ENCODE data around the gene CLC. TPM values are rescaled to one million over a fixed set of nuclear protein-coding genes. Genes with fewer than 3 reads are reported as not detected.

CLC gene
- total RNA-seq, 1 donor from 2014 or later = not detected

- Mint-ChIP-seq H3K9me3 (no peaks in the 10 kb centered on the region), H3K36me3 (no peaks in the 10 kb centered on the region), H3K4me1 (no peaks in the 10 kb centered on the region), H3K27ac (no peak overlapping the region), H3K27me3 (ENCODE audit: insufficient read depth, low read depth) (peaks cover 2% of the 10 kb centered on the region), H3K4me3 (no peak overlapping the region)
- no peak overlapping the region for H3K27ac ChIP-seq
- H3K36me3 ChIP-seq = no peaks in the 10 kb centered on the region
- no peak overlapping the region for H3K4me3 ChIP-seq
- H4K20me1 ChIP-seq (ENCODE audit: low read depth) = no peaks in the 10 kb centered on the region
- H3K27me3 ChIP-seq = no peaks in the 10 kb centered on the region
- no peak overlapping the region for H3K4me2 ChIP-seq
- H3K79me2 ChIP-seq (ENCODE audit: low read depth) = no peaks in the 10 kb centered on the region
- H3K4me1 ChIP-seq = peaks cover 6% of the 10 kb centered on the region
- H2AFZ ChIP-seq (replicated peaks) = no peak overlapping the region
- H3F3A ChIP-seq (ENCODE audit: low read depth) = no peaks in the 10 kb centered on the region
- H3K9me3 ChIP-seq (ENCODE audit: low read depth) = no peaks in the 10 kb centered on the region
- no peak for DNase-seq (ENCODE audit: low spot score)
- TF ChIP-seq CTCF (IDR thresholded peaks at IDR 0.05) (no peak), EZH2phosphoT487 (IDR thresholded peaks at IDR 0.05) (no peak), EZH2 (IDR thresholded peaks at IDR 0.05) (no peak)
- H3K9ac ChIP-seq = no peak overlapping the region
Measured at GRCh38 chr19:39696387-39696786, 41.4 kb downstream of the CLC start.

GRCh38 chr19:39695759-39696158 is 42.1 kb downstream of the CLC start:
- Histone ChIP-seq H3K79me2 (ENCODE audit: low read depth) (no peaks in the 10 kb centered on the region), H3K4me3 (no peak overlapping the region), H3K27ac (no peak overlapping the region), H3K4me1 (peaks cover 6% of the 10 kb centered on the region), H3K27me3 (no peaks in the 10 kb centered on the region), H2AFZ (replicated peaks) (no peak overlapping the region), H4K20me1 (ENCODE audit: low read depth) (no peaks in the 10 kb centered on the region), H3F3A (ENCODE audit: low read depth) (no peaks in the 10 kb centered on the region), H3K4me2 (no peak overlapping the region), H3K9me3 (ENCODE audit: low read depth) (no peaks in the 10 kb centered on the region), H3K36me3 (no peaks in the 10 kb centered on the region), H3K9ac (no peak overlapping the region)
- TF ChIP-seq EZH2 (IDR thresholded peaks at IDR 0.05) = no peak
- TF ChIP-seq CTCF (IDR thresholded peaks at IDR 0.05) = no peak
- no peak for TF ChIP-seq EZH2phosphoT487 (IDR thresholded peaks at IDR 0.05)
- Mint-ChIP-seq H3K36me3 (no peaks in the 10 kb centered on the region), H3K27me3 (ENCODE audit: insufficient read depth, low read depth) (peaks cover 2% of the 10 kb centered on the region), H3K9me3 (no peaks in the 10 kb centered on the region), H3K27ac (no peak overlapping the region), H3K4me3 (no peak overlapping the region), H3K4me1 (no peaks in the 10 kb centered on the region)
- DNase-seq (ENCODE audit: low spot score) = no peak

- Mint-ChIP-seq H3K4me3 (no peak overlapping the region), H3K27me3 (ENCODE audit: insufficient read depth, low read depth) (peaks cover 2% of the 10 kb centered on the region), H3K36me3 (no peaks in the 10 kb centered on the region), H3K4me1 (no peaks in the 10 kb centered on the region), H3K9me3 (no peaks in the 10 kb centered on the region), H3K27ac (no peak overlapping the region)
- Histone ChIP-seq H3K4me3 (no peak overlapping the region), H3F3A (ENCODE audit: low read depth) (no peaks in the 10 kb centered on the region), H3K9me3 (ENCODE audit: low read depth) (no peaks in the 10 kb centered on the region), H3K27ac (no peak overlapping the region), H3K36me3 (no peaks in the 10 kb centered on the region), H3K27me3 (no peaks in the 10 kb centered on the region), H3K4me2 (no peak overlapping the region), H3K4me1 (peaks cover 1% of the 10 kb centered on the region), H4K20me1 (ENCODE audit: low read depth) (no peaks in the 10 kb centered on the region), H2AFZ (replicated peaks) (no peak overlapping the region), H3K9ac (no peak overlapping the region), H3K79me2 (ENCODE audit: low read depth) (no peaks in the 10 kb centered on the region)
- TF ChIP-seq CTCF (IDR thresholded peaks at IDR 0.05) (no peak), EZH2 (IDR thresholded peaks at IDR 0.05) (no peak), EZH2phosphoT487 (IDR thresholded peaks at IDR 0.05) (no peak)
- DNase-seq (ENCODE audit: low spot score) = no peak
Measured at GRCh38 chr19:39692822-39693221, 45.0 kb downstream of the CLC start.
